ENCODE measurements around the gene C2orf76. TPM values are rescaled to one million over a fixed set of nuclear protein-coding genes. Genes with fewer than 3 reads are reported as not detected.

Gene C2orf76
- total RNA-seq (2014; rRNA removed; shearing (Covaris generic)) = 1.7 and 7.7 TPM in 2 replicates

GRCh38 chr2:119366649-119367471, at the start of gene C2orf76, which contains the start of gene DBI:
Gene C2orf76 (minus strand): TSS chr2:119366834. CDS start chr2:119339959, 26,875 bp downstream.
Gene DBI (plus strand): TSS chr2:119366977. CDS start chr2:119367052, 75 bp downstream.

Other genes starting within 250 kb of the C2orf76 start
- gene C1QL2, start 208.1 kb downstream of the C2orf76 start, total RNA-seq (2014; rRNA removed; shearing (Covaris generic)) = not detected in 2 replicates
- gene STEAP3, start 143.0 kb downstream of the C2orf76 start, total RNA-seq (2014; rRNA removed; shearing (Covaris generic)) = 3.2 and 4.1 TPM in 2 replicates
- 90.7 and 117 TPM in 2 replicates for gene DBI, start 143 bp upstream of the C2orf76 start, total RNA-seq (2014; rRNA removed; shearing (Covaris generic))
- not detected in 2 replicates for gene TMEM37, start 65.0 kb upstream of the C2orf76 start, total RNA-seq (2014; rRNA removed; shearing (Covaris generic))
- gene SCTR, start 157.6 kb upstream of the C2orf76 start, total RNA-seq (2014; rRNA removed; shearing (Covaris generic)) = not detected in 2 replicates
- not detected in 2 replicates for gene CFAP221, start 177.6 kb upstream of the C2orf76 start, total RNA-seq (2014; rRNA removed; shearing (Covaris generic))

All from A375 (cell line).